ENCODE results near the gene OR2M7. TPM values are rescaled to one million over a fixed set of nuclear protein-coding genes. Genes with fewer than 3 reads are reported as not detected.

The OR2M7 gene
- not detected in 2 replicates for total RNA-seq

GRCh38 chr1:248324468-248324867 lies at the start of gene OR2M7:
Gene OR2M7 (minus strand): TSS chr1:248324568. CDS start chr1:248324568, 0 bp downstream.

GRCh38 chr1:248361121-248361715 lies 36.9 kb upstream of the OR2M7 start, which contains the start of gene OR2T4:
Gene OR2T4 (plus strand): TSS chr1:248361665. CDS start chr1:248361665, 0 bp downstream.

GRCh38 chr1:248348475-248348874 lies 24.1 kb upstream of the OR2M7 start, which contains the start of gene OR14C36:
Gene OR14C36 (plus strand): TSS chr1:248348775. CDS start chr1:248348775, 0 bp downstream.

GRCh38 chr1:248303324-248303723 lies 21.0 kb downstream of the OR2M7 start, which contains the start of gene OR2T12:
Gene OR2T12 (minus strand): TSS chr1:248303424. CDS start chr1:248295578, 7,846 bp downstream.

GRCh38 chr1:248277876-248278275 lies 46.5 kb downstream of the OR2M7 start, which contains the start of gene OR2T33:
Gene OR2T33 (minus strand): TSS chr1:248277976. CDS start chr1:248273814, 4,162 bp downstream.

Other genes starting within 250 kb of the OR2M7 start
- gene OR2L13, start 229.4 kb downstream of the OR2M7 start, total RNA-seq, result not detected in 2 replicates
- not detected in 2 replicates for gene OR2M5, start 179.4 kb downstream of the OR2M7 start, total RNA-seq
- not detected in 2 replicates for gene OR2M2, start 149.7 kb downstream of the OR2M7 start, total RNA-seq
- not detected in 2 replicates for gene OR2M3, start 127.3 kb downstream of the OR2M7 start, total RNA-seq
- gene OR2M4, start 93.2 kb downstream of the OR2M7 start, total RNA-seq, result not detected in 2 replicates
- gene OR2T33, start 46.6 kb downstream of the OR2M7 start, total RNA-seq, result not detected in 2 replicates
- not detected in 2 replicates for gene OR2T12, start 21.1 kb downstream of the OR2M7 start, total RNA-seq
- gene OR14C36, start 24.2 kb upstream of the OR2M7 start, total RNA-seq, result not detected in 2 replicates
- not detected in 2 replicates for gene OR2T4, start 37.1 kb upstream of the OR2M7 start, total RNA-seq
- gene OR2T6, start 51.2 kb upstream of the OR2M7 start, total RNA-seq, result not detected in 2 replicates
- not detected in 2 replicates for gene OR2T1, start 78.5 kb upstream of the OR2M7 start, total RNA-seq
- not detected in 2 replicates for gene OR2T2, start 121.1 kb upstream of the OR2M7 start, total RNA-seq
- not detected in 2 replicates for gene OR2T3, start 148.8 kb upstream of the OR2M7 start, total RNA-seq
- gene OR2T5, start 164.0 kb upstream of the OR2M7 start, total RNA-seq, result not detected in 2 replicates
- gene OR2G6, start 183.5 kb upstream of the OR2M7 start, total RNA-seq, result not detected in 2 replicates
- not detected in 2 replicates for gene OR2T29, start 238.2 kb upstream of the OR2M7 start, total RNA-seq

All from smooth muscle cell of bladder (primary cell).